GM18520 (cell line): Measurements from ENCODE around the gene KLHL8.
"Not testable (repeated sequence)": the region's sequence is repeated elsewhere in the genome, so short reads cannot be mapped to it uniquely, and the experiment has no call there.

ENCODE experiments used
- ATAC-seq: cut with Tn5 transposase; IDR thresholded peaks from one replicate; pipeline ENCODE4 v1.9.1; 2021; ENCODE audit not compliant: unreplicated experiment

The KLHL8 gene

DNA sequence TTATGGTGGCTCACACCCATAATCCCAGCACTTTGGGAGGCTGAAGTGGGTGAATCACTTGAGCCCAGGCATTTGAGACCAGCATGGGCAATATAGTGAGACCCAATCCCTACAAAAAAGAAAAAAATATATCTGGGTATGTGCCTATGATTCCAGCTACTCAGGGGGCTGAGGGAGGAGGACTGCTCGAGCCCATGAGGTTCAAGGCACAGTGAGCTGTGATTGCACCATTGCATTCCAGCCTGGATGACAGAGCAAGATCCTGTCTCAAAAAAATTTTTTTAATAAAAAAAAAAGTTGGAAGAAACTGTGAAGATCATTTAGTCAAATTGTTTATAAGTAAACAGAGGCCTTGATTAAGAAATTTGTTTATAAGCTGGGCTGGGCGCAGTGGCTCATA is 39.7 kb downstream of the KLHL8 start:
- ATAC-seq, result no peak

GRCh38 chr4:87179751-87180150 is 40.7 kb downstream of the KLHL8 start:
- no peak for ATAC-seq

GRCh38 chr4:87174672-87175071 is 45.7 kb downstream of the KLHL8 start:
- ATAC-seq, result no peak

DNA sequence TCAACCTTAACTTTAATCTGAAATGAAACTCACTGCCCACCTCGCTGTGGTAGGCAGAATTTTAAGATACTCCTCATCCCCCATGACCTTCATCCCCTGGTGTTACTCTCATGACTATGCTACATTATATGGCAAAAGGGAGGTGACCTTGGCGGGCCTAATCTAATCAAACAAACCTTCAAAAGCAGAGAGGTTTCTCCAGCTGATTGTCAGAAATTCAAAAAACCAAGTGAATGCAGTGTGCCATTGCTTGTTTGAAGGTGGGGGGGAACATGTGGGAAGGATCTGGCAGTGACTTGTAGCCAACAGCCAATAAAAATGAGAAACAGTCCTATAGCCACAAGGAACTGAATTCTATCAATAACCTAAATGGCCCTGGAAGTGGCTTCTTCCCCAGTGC is 48.5 kb downstream of the KLHL8 start:
- no peak for ATAC-seq

DNA sequence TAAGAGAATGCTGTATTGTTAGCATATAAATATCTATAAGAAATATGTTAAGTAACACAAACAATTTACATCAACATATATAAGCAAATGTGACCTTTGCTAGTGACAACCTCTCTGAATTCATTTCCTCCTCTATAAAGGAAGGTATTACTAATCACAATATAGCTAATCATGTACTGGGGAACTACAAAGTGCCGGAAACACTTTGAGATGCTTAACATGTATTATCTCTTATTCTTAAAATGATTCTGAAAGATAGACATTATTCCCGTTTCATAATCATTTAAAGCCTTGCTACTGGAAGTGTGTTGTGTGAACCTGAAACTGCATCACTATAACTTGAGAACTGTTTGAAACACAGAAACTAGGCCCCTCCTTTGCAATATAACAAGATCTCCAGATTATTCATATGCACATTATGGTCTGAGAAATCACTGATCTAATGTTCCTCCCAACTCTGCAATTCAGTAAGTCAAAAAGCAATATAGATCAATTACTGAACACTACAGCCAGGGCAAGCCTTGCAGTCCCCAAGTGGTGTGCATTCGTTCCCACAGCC is 54.0 kb downstream of the KLHL8 start:
- ATAC-seq, result no peak

DNA sequence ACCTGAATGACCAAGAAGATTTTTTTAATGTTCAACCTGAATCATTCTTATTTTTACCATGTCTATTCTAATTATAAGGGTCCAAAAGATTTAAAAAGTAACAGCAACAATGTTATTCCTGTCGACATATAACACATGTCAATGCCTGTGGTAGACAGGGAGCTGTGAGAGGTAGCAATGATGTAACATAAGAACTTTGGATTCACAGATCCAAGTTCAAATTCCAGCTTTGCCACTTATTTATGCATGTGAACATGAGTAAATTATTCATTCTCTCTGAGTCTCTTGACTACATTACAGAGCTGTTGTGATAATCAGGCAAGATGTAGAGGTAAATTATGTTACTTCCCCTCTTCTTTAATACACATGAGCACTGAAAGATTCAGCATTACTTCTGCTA is 54.5 kb downstream of the KLHL8 start:
- no peak for ATAC-seq

DNA sequence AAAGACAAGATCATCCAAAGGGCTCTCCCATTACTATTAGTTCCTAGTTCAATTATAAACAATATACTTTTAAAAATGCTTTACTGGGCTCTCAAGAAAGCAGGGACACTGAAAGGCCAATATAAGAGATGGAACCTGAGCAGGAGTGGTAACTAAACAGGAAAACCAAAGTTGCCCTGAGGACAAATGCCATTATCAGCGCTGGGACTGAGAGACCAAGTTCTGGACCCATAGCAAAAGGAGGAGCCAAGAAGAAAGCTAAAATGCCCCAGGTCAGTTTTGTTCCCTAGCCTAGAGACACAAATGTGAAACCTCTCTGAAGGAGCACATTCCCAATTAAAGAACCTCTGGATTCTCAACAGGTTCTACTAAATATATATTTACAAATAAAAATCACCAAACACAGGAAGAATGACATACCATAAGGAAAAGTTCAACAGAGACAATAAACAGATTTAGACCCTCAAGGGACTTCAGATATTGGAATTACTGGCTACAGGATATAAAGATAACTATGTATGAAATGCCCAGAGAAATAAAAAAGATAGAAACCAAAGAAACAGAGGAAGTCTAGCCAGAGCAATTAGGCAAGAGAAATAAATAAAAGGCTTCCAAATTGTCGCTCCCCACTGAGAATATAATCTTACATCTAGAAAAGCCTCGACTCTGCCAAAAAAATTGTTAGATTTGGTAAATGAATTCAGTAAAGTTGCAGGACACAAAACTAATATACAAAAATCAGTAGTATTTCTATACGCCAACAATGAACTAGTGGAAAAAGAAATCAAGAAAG is 67.1 kb downstream of the KLHL8 start:
- no peak for ATAC-seq

GRCh38 chr4:87152310-87153041 is 67.9 kb downstream of the KLHL8 start:
- ATAC-seq, result no peak

DNA sequence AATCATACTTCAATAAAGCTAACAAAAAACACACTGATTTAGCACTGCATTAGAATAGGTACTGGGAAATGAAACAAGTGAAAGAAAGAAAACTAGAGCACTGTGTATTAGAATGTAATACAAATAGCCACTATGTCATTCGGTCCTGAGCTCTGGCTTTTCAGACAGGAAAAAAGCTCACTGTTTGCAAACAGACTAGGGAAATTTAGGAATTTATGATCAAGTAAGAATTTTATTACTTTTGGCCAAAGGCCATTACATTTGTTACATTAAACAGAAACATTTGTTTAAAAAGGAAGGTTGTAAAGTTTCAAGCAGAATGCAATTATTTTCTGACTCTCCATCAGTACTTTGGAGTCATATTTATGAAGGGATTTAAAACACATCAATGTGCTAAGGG is 68.7 kb downstream of the KLHL8 start:
- ATAC-seq, result no peak

GRCh38 chr4:87150498-87151261 is 69.7 kb downstream of the KLHL8 start:
- ATAC-seq, result peak; percentile 59

DNA sequence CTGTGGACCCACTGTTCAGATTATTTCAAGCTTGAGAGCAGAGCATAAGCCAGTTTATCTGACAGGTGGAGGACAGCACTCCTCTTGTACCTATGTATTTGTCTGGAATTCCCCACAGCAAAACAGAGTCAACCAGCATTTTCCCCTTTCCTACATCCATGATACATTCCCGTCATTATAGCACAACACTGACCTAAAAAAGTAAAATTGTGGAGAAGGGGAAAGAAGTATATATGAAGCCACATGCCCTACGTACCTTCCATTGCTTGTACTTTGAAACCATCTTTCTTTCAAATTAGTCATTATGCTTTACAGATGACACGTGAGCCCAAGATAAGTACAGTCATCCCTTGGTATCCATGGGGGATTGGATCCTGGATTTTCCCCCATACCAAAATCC is 73.3 kb downstream of the KLHL8 start:
- no peak for ATAC-seq

GRCh38 chr4:87145934-87146333 is 74.5 kb downstream of the KLHL8 start:
- ATAC-seq, result not testable (repeated sequence)

DNA sequence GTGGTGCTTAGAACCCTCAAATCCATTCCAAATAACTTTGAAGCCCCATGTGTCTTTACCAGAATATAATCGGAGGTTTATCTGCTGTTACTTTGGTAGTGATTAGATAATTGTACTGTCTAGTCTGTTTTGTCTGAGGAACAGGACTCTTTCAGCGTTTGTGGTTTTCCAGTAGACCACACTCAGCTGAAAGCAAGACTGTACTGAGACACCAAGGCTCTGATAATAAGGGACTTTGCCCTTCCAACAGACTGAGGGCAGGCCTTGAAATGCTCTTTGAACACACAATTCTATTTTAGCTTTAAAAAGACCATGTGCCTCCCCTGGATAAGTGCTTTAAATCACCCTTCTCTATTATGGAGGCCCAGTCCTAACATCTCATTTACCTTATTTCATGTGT is 76.1 kb downstream of the KLHL8 start:
- no peak for ATAC-seq

DNA sequence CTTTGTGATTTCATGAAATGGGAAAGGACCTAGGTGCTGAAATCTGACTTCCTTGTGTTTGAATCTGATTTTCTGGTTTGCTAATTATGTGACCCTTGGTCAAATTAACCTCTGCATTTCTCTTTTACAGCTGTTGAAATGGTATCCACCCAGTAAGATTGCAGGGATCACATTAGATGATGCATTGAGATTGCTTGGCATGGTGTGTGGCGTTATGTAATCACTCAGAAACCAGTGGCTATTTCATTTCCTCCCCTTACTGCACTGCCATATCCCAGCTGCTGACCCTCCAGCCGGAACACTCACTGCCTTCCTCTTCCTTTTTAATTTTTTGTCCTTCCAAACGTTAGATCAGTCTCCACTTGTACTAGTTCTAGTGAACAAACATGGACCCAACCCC is 79.0 kb downstream of the KLHL8 start:
- ATAC-seq, result no peak

DNA sequence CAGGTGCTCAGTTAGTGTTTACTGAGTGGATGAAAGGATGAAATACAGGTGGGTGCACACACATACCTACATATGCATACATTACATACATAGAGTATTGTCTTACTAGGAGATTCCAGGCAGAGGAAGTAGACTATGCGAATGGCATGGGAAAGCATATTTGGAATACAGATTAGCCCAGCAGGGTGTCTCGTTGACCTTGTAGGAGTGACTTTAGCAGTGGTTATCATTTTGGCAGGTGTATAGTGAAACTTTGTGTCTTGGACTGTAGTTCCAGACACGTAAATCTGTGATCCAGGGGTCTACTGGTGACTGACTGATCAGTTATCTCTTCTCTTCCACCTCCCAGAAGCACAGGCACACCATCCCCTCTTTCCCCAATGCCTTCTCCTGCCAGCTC is 86.3 kb downstream of the KLHL8 start:
- no peak for ATAC-seq

DNA sequence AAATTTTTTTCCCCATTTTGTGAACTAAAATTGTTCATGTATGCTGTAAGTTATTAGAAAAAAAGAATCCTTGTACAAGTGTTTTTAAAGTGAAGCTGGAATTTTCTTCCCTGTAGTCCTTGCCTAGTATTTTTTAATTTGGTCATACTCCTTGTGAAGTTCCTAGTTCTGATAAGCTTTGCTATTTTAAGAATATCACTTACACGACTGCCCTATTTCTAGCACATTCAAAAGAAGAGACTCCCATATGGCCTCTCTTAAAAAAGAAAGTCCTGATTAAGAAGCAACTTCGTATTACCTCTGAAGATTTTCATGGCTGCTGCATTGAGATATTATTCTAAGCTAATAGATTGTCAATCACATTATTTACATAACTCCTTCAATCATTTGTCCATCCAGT is 87.2 kb downstream of the KLHL8 start:
- ATAC-seq, result no peak

GRCh38 chr4:87132035-87132434 is 88.4 kb downstream of the KLHL8 start:
- ATAC-seq, result no peak

DNA sequence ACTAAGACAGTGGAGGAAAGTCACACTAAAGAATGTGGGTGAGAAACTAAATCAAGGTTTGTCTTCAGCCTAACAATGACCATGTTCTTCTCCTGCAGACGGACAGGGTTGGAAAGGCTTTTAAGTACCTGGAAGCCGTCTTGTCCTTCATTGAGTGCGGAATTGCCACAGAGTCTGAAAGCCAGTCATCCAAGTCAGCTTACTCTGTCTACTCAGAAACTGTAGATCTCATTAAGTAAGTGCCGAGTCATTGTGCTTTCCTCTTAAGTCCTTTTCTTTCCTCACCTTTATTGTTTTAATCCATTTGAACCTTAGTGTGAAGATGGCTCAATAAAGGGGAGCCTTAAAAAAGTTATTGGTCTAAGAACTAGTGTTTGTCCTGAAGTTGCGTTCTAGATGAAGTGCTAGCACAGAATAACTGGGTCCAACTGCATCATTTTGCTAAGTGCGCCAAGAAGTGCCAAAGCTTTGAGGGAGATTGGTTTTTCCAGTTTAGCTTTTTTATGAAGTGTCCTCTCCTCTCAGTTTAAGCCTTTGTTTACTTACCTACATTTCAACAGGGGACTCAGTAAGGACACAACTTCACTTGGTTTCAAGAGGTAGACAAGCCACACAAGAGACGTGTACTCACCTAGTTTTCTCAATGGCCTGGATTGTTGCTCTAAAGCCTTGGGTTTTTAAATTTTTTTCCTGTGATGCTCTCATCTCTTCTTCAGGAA is 89.3 kb downstream of the KLHL8 start:
- ATAC-seq, result no peak

DNA sequence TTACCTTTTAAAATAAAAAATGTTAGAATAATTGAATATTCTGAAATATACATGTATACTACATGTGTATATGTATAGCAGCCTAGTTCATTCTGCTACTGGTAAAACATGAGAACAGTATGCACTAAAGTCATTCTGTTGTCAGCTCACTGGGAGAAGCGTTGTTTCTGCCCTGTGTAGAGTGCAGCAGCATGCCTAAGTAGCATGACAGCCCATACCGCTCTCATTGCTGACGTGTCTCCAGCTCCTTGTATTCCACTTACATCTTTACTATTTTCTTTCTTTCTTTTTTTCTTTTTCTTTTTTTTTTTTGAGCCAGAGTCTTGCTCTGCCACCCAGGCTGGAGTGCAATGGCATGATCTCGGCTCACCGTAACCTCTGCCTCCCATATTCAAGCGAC is 90.7 kb downstream of the KLHL8 start:
- no peak for ATAC-seq

- no peak for ATAC-seq
Measured at GRCh38 chr4:87128006-87128705, 92.3 kb downstream of the KLHL8 start.
